ENCODE data around the gene HMX2.
"Not testable (repeated sequence)": the region's sequence is repeated elsewhere in the genome, so short reads cannot be mapped to it uniquely, and the experiment has no call there.

HMX2 gene

DNA sequence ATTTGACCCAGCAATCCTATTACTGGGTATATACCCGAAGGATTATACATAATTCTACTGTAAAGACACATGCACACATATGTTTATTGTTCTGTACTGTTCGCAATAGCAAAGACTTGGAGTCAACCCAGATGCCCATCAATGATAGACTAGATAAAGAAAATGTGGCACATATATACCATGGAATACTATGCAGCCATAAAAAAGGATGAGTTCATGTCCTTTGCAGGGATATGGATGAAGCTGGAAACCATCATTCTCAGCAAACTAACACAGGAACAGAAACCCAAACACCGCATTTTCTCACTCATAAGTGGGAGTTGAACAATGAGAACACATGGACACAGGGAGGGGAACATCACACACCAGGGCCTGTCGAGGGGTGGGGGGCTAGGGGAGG, 30.5 kb downstream of the HMX2 start:
- not testable (repeated sequence) for H3K4me3 ChIP-seq (ENCODE audit: low read depth, low read length); DNase-seq (ENCODE audit: low read depth)

DNA sequence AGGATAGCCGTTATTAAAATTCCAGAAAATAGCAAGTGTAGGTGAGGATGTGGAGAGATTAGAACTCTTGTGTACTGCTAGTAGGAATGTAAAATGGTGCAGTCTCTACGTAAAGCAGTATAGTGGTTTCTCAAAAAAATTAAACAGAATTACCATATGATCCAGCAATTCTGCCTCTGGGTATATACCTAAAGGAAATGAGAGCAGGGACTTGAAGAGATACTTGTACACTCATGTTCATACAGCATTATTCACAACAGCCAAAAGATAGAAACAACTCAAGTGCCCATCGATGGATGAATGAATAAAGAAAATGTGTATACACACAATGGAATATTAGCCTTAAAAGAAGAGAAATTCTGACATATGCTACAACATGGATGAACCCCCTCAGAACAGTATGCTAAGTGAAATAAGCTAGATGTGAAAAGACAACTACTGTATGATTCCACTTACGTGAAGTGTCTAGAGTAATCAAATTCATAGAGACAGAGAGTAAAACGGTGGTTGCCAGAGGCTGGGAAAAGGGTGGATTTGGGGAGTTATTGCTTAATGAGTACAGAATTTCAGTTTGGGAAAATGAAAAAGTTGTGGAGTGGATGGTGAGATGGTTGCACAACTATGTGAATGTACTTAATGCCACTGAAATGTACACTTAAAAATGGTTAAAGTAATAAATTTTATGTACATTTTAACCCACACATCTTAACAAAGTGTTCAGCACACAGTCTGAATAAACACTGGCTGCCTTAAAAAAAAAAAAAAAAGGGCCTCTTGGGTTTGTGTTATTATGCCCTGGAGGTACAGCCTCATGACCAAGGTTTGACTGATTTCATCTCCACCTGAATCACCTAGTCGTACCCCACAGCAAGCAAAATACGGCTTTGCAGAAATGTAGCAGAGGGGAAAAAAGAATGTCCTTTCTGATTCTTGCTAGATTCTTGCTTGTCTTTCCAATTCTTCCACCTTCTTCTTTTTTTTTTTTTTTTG, 32.5 kb downstream of the HMX2 start:
- no peak overlapping the region for H3K4me3 ChIP-seq (ENCODE audit: low read depth, low read length)
- DNase-seq (ENCODE audit: low read depth) = no peak

DNA sequence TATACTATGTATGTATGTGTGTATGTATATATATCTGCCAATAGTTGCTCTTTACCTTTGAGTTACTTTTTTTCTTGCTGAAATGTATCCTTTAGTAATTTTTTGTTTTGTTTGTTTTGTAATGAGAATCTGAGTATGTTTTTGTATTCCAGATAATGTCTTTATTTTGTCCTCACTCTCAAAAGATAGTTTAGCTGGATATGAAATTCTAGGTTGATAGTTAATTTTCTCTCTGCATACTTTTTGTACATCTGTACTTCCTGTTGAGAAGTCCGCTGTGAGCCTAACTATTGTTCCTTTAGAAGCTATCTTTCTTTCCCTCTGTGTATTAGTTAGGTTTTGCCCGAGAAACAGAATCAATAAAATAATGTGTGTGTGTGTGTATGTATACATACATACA, 35.8 kb downstream of the HMX2 start:
- no peak overlapping the region for H3K4me3 ChIP-seq (ENCODE audit: low read depth, low read length)
- no peak for DNase-seq (ENCODE audit: low read depth)

DNA sequence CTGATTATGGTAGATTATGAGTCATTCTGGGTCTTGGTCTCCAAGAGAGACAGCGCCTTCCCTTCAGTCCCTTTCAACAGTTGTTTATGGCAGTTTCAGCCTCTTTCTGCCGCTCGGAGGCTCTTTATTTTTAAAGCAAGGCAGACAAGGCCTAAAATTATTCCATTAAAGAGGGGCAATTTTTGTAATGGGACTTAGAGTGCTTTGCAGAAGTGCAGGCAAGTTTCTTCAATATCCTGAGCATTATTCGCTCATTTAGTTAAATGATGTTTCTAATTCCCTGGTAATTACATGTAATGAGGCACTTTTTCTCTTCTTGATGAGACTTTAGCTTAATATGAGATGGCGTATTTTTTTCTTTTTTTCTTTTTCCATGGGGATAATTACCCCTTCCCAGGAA, 39.8 kb downstream of the HMX2 start:
- DNase-seq (ENCODE audit: low read depth) = no peak
- H3K4me3 ChIP-seq (ENCODE audit: low read depth, low read length) = no peak overlapping the region

- no peak for DNase-seq (ENCODE audit: low read depth)
Observed at GRCh38 chr10:123191886-123192285, 44.0 kb downstream of the HMX2 start.

GRCh38 chr10:123194056-123194455, 46.1 kb downstream of the HMX2 start:
- no peak for DNase-seq (ENCODE audit: low read depth)
- H3K4me3 ChIP-seq (ENCODE audit: low read depth, low read length) = no peak overlapping the region

More at GRCh38 chr10:123191886-123192285, 44.0 kb downstream of the HMX2 start:
- H3K4me3 ChIP-seq (ENCODE audit: low read depth, low read length) = no peak overlapping the region

All from skeletal muscle cell (primary cell).